Panc1 (cell line): ENCODE results near the gene GCSAM. TPM values are rescaled to one million over a fixed set of nuclear protein-coding genes. Genes with fewer than 3 reads are reported as not detected.

Source experiments
- ATAC-seq: fragments of 200-7000 bp; cut with Tn5 transposase; 2 replicates; pipeline ENCODE4 v1.9.1; 2020; ENCODE audit warnings: mild to moderate bottlenecking, moderate library complexity
- BruUV-seq: library from RNA; stranded (reverse); fragments of 400-500 nt; replicated peaks from 2 replicates; lab custom pipeline; 2021; lab: Mats Ljungman, UMichigan
- CTCF ChIA-PET: fragments of 300-600 bp; sonication (Branson Sonifier 250); formaldehyde crosslinking; loops from one replicate; lab custom pipeline; 2022; ENCODE audit warnings: antibody characterized with exemption; lab: Charles Lee
- POLR2A ChIA-PET: fragments of 300-600 bp; sonication (Branson Sonifier 250); formaldehyde crosslinking; loops from one replicate; lab custom pipeline; 2022; ENCODE audit warnings: antibody characterized with exemption; lab: Charles Lee
- DNase-seq: peaks from one replicate; pipeline ENCODE4 v3.0.0-alpha.2; 2010; ENCODE audit warnings: low read depth, low spot score
- H3K27ac ChIP-seq: 2 replicates; pipeline ENCODE4 v1.5.1; 2011; ENCODE audit warnings: mild to moderate bottlenecking, low read length, inconsistent platforms
- H3K27me3 ChIP-seq: fragments of 200-500 bp; sonication (Bioruptor generic); 2 replicates; pipeline ENCODE4 v1.6.0; 2014; ENCODE audit warnings: low read length, inconsistent platforms; ENCODE audit not compliant: control insufficient read depth, insufficient read depth
- H3K36me3 ChIP-seq: fragments of 200-500 bp; sonication (Bioruptor generic); 2 replicates; pipeline ENCODE4 v1.5.1; 2014; ENCODE audit warnings: inconsistent platforms, mild to moderate bottlenecking, low read length, moderate library complexity; ENCODE audit not compliant: control insufficient read depth, insufficient read depth
- H3K4me1 ChIP-seq: 2 replicates; pipeline ENCODE4 v1.5.1; 2011; ENCODE audit warnings: inconsistent platforms, mild to moderate bottlenecking, low read length, moderate library complexity; ENCODE audit not compliant: control insufficient read depth, insufficient read depth
- H3K4me3 ChIP-seq, 2 experiments: 2 replicates each; pipeline ENCODE4 v1.5.1; 2011 to 2012; ENCODE audit warnings: low read depth in 2 of 2, low read length in 2 of 2, mild to moderate bottlenecking in 2 of 2, inconsistent platforms in 1 of 2, moderate library complexity in 1 of 2
- H3K9me3 ChIP-seq: fragments of 200-500 bp; sonication (Bioruptor generic); 2 replicates; pipeline ENCODE4 v1.5.1; 2014; ENCODE audit warnings: low read depth, mild to moderate bottlenecking, inconsistent platforms, low read length, moderate library complexity; ENCODE audit not compliant: control insufficient read depth, insufficient read depth
- CTCF ChIP-seq: fragments of 450-650 bp; IDR thresholded peaks from 2 replicates; pipeline ENCODE4 v1.5.1; 2017; ENCODE audit warnings: mild to moderate bottlenecking
- POLR2AphosphoS5 ChIP-seq: IDR thresholded peaks from 2 replicates; pipeline ENCODE4 v1.6.1; 2012; ENCODE audit warnings: mild to moderate bottlenecking, low read depth, low read length, moderate library complexity
- SIN3A ChIP-seq: IDR thresholded peaks from 2 replicates; pipeline ENCODE4 v1.6.1; 2012; ENCODE audit warnings: low read depth, mild to moderate bottlenecking, low read length, moderate library complexity, borderline replicate concordance; ENCODE audit not compliant: insufficient read depth
- TCF7L2 ChIP-seq: IDR thresholded peaks from 2 replicates; pipeline ENCODE4 v1.6.1; 2011; ENCODE audit warnings: mild to moderate bottlenecking, low read depth, low read length, inconsistent platforms
- in situ Hi-C: cut with HindIII; loops from 2 replicates; pipeline ENCODE4 v1.10.0; 2016; ENCODE audit warnings: low sequenced_read_pairs, low pct_unique_long_range_greater_than_20kb
- intact Hi-C: fragments of 100-400 bp; cut with micrococcal nuclease; formaldehyde crosslinking; loops from one replicate; pipeline ENCODE4 v1.10.0; 2022; ENCODE audit not compliant: unreplicated experiment
- total RNA-seq: library from RNA; stranded (reverse); gene quantifications from one replicate; pipeline ENCODE4 v1.2.1, GENCODE V29; 2021; ENCODE audit not compliant: unreplicated experiment
- TF ChIP-seq, protein P1 (sequence below), 2 experiments: IDR thresholded peaks; 2 replicates each; pipeline ENCODE4 v1.6.1; 2011 to 2012; ENCODE audit warnings: low read depth in 2 of 2, control low read depth in 1 of 2, low read length in 1 of 2, mild to moderate bottlenecking in 1 of 2, moderate library complexity in 1 of 2; ENCODE audit not compliant: insufficient read depth in 1 of 2

GCSAM gene
- total RNA-seq, 1 experiment from 2014 or later, result 0.08 TPM

DNA sequence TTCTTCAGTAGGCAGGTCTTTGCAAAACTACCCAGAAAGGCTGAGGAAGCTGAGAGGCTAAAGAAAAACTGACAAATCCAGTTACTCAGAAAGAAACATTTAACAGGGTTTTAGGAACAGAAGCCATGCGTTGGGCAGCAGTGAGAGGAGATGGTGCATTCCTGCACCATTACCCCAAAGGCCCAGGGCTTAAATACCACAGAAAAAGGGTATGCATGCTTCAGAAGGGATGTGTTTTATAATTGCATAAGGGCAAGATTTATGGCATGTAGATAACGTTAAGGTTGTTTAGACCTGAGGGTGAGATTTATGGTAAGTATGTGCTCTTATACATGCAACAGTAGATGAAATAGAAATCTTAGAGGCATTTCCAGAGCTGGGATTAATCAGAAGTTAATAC lies 36.9 kb downstream of the GCSAM start:
- Histone ChIP-seq H3K27ac (peak overlapping the region; percentile 75), H3K36me3 (no peaks in the 10 kb centered on the region), H3K4me1 (peaks cover 46% of the 10 kb centered on the region), H3K27me3 (no peaks in the 10 kb centered on the region), H3K4me3 (no peak overlapping the region), H3K9me3 (no peaks in the 10 kb centered on the region)
- TF ChIP-seq TCF7L2 (no peak), CTCF (no peak), POLR2AphosphoS5 (no peak), SIN3A (no peak)
- TF ChIP-seq, protein P1, sequence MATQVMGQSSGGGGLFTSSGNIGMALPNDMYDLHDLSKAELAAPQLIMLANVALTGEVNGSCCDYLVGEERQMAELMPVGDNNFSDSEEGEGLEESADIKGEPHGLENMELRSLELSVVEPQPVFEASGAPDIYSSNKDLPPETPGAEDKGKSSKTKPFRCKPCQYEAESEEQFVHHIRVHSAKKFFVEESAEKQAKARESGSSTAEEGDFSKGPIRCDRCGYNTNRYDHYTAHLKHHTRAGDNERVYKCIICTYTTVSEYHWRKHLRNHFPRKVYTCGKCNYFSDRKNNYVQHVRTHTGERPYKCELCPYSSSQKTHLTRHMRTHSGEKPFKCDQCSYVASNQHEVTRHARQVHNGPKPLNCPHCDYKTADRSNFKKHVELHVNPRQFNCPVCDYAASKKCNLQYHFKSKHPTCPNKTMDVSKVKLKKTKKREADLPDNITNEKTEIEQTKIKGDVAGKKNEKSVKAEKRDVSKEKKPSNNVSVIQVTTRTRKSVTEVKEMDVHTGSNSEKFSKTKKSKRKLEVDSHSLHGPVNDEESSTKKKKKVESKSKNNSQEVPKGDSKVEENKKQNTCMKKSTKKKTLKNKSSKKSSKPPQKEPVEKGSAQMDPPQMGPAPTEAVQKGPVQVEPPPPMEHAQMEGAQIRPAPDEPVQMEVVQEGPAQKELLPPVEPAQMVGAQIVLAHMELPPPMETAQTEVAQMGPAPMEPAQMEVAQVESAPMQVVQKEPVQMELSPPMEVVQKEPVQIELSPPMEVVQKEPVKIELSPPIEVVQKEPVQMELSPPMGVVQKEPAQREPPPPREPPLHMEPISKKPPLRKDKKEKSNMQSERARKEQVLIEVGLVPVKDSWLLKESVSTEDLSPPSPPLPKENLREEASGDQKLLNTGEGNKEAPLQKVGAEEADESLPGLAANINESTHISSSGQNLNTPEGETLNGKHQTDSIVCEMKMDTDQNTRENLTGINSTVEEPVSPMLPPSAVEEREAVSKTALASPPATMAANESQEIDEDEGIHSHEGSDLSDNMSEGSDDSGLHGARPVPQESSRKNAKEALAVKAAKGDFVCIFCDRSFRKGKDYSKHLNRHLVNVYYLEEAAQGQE (IDR thresholded peaks at IDR 0.05; ENCODE audit: insufficient read depth in 1 of 2, low read depth in 2 of 2, low read length in 1 of 2), result no peak
- in situ Hi-C loops, result no loop called here
- intact Hi-C loops, result no loop called here
- DNase-seq, result no peak
- ATAC-seq, result 0 out of 2 replicates have a peak, but pooled peaks have one; percentile 14
- BruUV-seq, result no TSS peak
- ChIA-PET POLR2A (no interaction called here), CTCF (no interaction called here)

DNA sequence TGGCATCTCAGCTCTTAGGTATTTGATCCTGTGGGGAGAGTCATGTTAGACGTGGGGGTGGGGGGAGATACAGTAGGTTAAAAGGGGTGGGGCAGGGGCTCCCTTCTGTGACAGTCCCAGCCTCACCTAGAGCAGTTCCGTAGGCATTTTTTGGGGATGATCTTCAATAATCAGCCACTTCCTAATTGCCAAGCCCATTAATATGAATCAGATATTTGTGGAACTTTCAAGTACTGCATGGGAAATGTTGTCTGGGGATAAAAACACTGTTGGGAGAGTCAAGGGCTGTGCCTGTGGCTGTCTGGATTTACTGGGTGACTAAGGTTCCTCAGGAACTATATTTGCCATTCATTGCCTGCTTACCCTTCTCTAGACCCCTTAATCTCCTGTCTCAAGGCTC lies 37.3 kb downstream of the GCSAM start:
- no peaks in the 10 kb centered on the region for H3K36me3 ChIP-seq
- CTCF ChIA-PET, result no interaction called here

More for the DNA sequence above, 37.3 kb downstream of the GCSAM start:
- BruUV-seq, result no TSS peak
- Histone ChIP-seq H3K9me3 (no peaks in the 10 kb centered on the region), H3K27ac (peak overlapping the region; percentile 75), H3K27me3 (no peaks in the 10 kb centered on the region), H3K4me1 (peaks cover 51% of the 10 kb centered on the region), H3K4me3 (no peak overlapping the region)
- ATAC-seq (no peak), DNase-seq (no peak)
- in situ Hi-C loops, result no loop called here
- intact Hi-C loops, result no loop called here
- TF ChIP-seq SIN3A (no peak), TCF7L2 (no peak), CTCF (no peak), POLR2AphosphoS5 (no peak)
- TF ChIP-seq, protein P1 (IDR thresholded peaks at IDR 0.05; ENCODE audit: insufficient read depth in 1 of 2, low read depth in 2 of 2, low read length in 1 of 2), result no peak
- POLR2A ChIA-PET, result interaction anchor here (0.7 kb wide), 1 partner anchor 210 kb away, joined by 12 read pairs; no protein-coding TSS in a partner anchor
